Peyer's patch (tissue), 4 donors: ENCODE data around the gene GSAP. TPM values are rescaled to one million over a fixed set of nuclear protein-coding genes. Genes with fewer than 3 reads are reported as not detected.

ENCODE experiments used
- DNase-seq, 3 donors: peaks; one replicate each; pipeline ENCODE4 v3.0.0-alpha.2; 2017 to 2019
- H3K27ac ChIP-seq, 4 donors: fragments of 200-600 bp; sonication (generic); one replicate each; pipeline ENCODE4 v1.5.1; 2016 to 2019
- H3K27me3 ChIP-seq, 2 donors: fragments of 200-600 bp; sonication (generic); one replicate each; pipeline ENCODE4 v1.5.1; 2019
- H3K36me3 ChIP-seq, 3 donors: fragments of 200-600 bp; sonication (generic); one replicate each; pipeline ENCODE4 v1.5.1; 2016 to 2019
- H3K4me1 ChIP-seq, 4 donors: fragments of 200-600 bp; sonication (generic); one replicate each; pipeline ENCODE4 v1.5.1; 2016 to 2019
- H3K4me3 ChIP-seq, 4 donors: fragments of 200-600 bp; sonication (generic); 1 replicate in 3 of 4; 2 replicates in 1 of 4; pipeline ENCODE4 v1.5.1; 2016 to 2019; ENCODE audit warnings: mild to moderate bottlenecking in 1 of 4
- H3K9me3 ChIP-seq, 4 donors: fragments of 200-600 bp; sonication (generic); one replicate each; pipeline ENCODE4 v1.5.1; 2016 to 2019; ENCODE audit warnings: mild to moderate bottlenecking in 1 of 4
- CTCF ChIP-seq, 6 experiments: fragments of 450-650 bp in 4 of 6; fragments of 200-600 bp in 2 of 6; sonication (generic) in 1 of 6; IDR thresholded peaks; one replicate each; pipeline ENCODE4 v1.5.1; 2017 to 2019; ENCODE audit warnings: antibody characterized with exemption in 6 of 6, mild to moderate bottlenecking in 3 of 6, moderate library complexity in 1 of 6
- POLR2A ChIP-seq, 2 donors: fragments of 450-650 bp; IDR thresholded peaks; one replicate each; pipeline ENCODE4 v1.5.1; 2017; ENCODE audit warnings: antibody characterized with exemption in 2 of 2, mild to moderate bottlenecking in 2 of 2, moderate library complexity in 2 of 2
- total RNA-seq, 4 donors: library from RNA; depleted of rRNA; stranded (reverse); fragments of >200 nt; gene quantifications; one replicate each; pipeline ENCODE4 v1.1.0, GENCODE V29; 2016

Gene GSAP
- total RNA-seq, 4 donors from 2014 or later, result 6.8 to 70.1 (median 28.7) TPM

- Histone ChIP-seq H3K27ac (no peak overlapping the region), H3K36me3 (no peaks in the 10 kb centered on the region), H3K9me3 (no peaks in the 10 kb centered on the region), H3K4me1 (no peaks in the 10 kb centered on the region), H3K4me3 (no peak overlapping the region), H3K27me3 (no peaks in the 10 kb centered on the region)
- no peak for DNase-seq
- TF ChIP-seq POLR2A (IDR thresholded peaks at IDR 0.05) (no peak), CTCF (IDR thresholded peaks at IDR 0.05) (no peak)
Observed at GRCh38 chr7:77318019-77318418, 98.1 kb downstream of the GSAP start.

DNA sequence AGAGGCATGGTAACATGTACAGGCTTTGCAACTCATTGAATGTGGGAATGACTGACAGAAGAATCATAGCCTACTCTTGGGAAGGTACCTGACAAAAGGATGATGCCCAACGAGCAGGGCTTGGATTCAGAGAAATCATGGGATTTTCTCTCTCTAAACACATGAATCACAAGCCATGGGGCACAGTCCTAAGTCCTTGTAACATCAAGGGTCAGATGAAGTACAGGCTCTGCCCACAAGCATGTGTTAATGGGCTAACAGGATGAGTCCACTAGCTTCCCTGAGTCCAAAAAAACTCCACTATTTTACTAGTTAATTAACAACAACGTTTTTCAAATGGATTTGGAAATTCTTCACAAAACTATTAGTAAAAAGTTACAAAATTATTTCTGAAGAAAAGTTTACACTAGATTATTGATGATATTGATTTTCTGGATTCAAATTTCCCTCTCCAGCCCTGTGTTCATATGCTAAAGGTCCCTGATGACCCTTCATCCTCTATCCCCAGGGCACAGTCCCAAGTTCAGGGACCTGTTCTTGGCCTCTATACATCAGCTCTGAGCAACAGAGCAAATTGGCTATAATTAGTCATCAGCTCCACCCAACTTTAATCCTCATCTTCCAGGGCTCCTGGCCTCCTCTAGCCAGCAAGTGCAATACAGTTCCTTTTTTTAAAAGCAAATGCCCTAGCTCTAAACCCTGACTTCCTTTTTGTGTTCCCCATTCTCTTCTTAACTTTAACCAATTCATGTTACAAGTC, 99.8 kb downstream of the GSAP start:
- H3K36me3 ChIP-seq, result no peaks in the 10 kb centered on the region
- no peaks in the 10 kb centered on the region for H3K4me1 ChIP-seq
- TF ChIP-seq CTCF (IDR thresholded peaks at IDR 0.05), result no peak
- no peak for TF ChIP-seq POLR2A (IDR thresholded peaks at IDR 0.05)
- H3K27me3 ChIP-seq, result no peaks in the 10 kb centered on the region
- H3K9me3 ChIP-seq, result no peaks in the 10 kb centered on the region
- no peak overlapping the region for H3K4me3 ChIP-seq
- H3K27ac ChIP-seq, result no peak overlapping the region
- peak in 1 of 3 donors; percentile 64 for DNase-seq

DNA sequence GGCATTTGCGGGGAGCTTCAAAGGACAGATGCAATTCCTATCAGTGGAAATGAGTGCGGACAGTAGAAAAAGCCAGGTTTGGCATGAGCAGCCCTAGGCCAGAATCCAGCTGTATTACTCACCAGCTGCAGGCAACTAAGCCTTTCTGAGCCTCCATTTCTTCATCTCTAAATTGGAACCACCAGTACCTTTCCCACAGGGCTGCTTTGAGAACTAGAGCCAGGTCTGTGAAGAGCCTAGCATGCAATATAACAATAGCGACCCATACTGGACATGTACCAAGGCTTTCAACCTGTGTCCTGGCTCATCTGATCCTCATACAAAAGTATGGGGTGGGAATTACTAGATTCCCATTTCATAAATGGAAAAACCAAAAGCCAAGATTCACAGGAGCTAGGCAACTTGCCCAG, 101.0 kb downstream of the GSAP start:
- TF ChIP-seq POLR2A (IDR thresholded peaks at IDR 0.05) (no peak), CTCF (IDR thresholded peaks at IDR 0.05) (no peak)
- Histone ChIP-seq H3K9me3 (no peaks in the 10 kb centered on the region), H3K36me3 (no peaks in the 10 kb centered on the region), H3K4me1 (no peaks in the 10 kb centered on the region), H3K4me3 (no peak overlapping the region), H3K27ac (no peak overlapping the region), H3K27me3 (no peaks in the 10 kb centered on the region)
- DNase-seq, result no peak

GRCh38 chr7:77313876-77314480, 102.2 kb downstream of the GSAP start:
- H3K4me1 ChIP-seq, result no peaks in the 10 kb centered on the region

DNA sequence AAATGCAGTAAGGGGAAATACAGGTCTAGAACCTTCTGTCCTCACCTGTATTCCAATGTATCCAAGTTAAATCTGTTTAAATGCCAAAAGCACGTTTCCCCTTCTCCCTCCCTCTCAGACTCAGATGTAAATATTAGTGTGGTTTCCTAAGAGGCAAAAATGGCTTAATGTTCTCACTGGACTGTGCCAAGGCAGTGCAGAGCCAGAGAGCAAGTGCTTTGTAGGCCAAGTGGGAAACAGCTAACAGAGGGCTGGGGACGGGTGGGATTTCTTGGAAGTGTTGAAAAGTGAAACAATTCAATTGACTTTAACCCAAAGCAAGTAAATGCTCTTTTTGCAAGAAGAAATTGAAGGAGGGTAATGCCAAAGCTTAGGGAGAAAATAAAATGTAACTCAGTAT, 103.1 kb downstream of the GSAP start:
- no peaks in the 10 kb centered on the region for H3K27me3 ChIP-seq
- H3K27ac ChIP-seq, result no peak overlapping the region
- TF ChIP-seq POLR2A (IDR thresholded peaks at IDR 0.05) (no peak), CTCF (IDR thresholded peaks at IDR 0.05) (no peak)
- no peaks in the 10 kb centered on the region for H3K4me1 ChIP-seq
- no peak overlapping the region for H3K4me3 ChIP-seq
- no peaks in the 10 kb centered on the region for H3K36me3 ChIP-seq
- DNase-seq, result no peak
- H3K9me3 ChIP-seq, result no peaks in the 10 kb centered on the region

More at GRCh38 chr7:77313876-77314480, 102.2 kb downstream of the GSAP start:
- no peak overlapping the region for H3K27ac ChIP-seq
- no peaks in the 10 kb centered on the region for H3K9me3 ChIP-seq
- TF ChIP-seq CTCF (IDR thresholded peaks at IDR 0.05) (no peak), POLR2A (IDR thresholded peaks at IDR 0.05) (no peak)
- no peak for DNase-seq
- H3K27me3 ChIP-seq, result no peaks in the 10 kb centered on the region
- H3K36me3 ChIP-seq, result no peaks in the 10 kb centered on the region
- no peak overlapping the region for H3K4me3 ChIP-seq
